ENCODE results near the gene DCLK3.

The DCLK3 gene

GRCh38 chr3:36784138-36784635, 19.8 kb upstream of the DCLK3 start:
- no peaks in the 10 kb centered on the region for H3K4me1 Mint-ChIP-seq
- H3K9me3 Mint-ChIP-seq = no peaks in the 10 kb centered on the region
- no peak overlapping the region for H3K27ac Mint-ChIP-seq
- CTCF ChIA-PET = no interaction called here
- H3K27me3 Mint-ChIP-seq = peaks cover 15% of the 10 kb centered on the region
- H3K36me3 Mint-ChIP-seq = no peaks in the 10 kb centered on the region
- no peak overlapping the region for H3K4me3 Mint-ChIP-seq
- no peak for DNase-seq

DNA sequence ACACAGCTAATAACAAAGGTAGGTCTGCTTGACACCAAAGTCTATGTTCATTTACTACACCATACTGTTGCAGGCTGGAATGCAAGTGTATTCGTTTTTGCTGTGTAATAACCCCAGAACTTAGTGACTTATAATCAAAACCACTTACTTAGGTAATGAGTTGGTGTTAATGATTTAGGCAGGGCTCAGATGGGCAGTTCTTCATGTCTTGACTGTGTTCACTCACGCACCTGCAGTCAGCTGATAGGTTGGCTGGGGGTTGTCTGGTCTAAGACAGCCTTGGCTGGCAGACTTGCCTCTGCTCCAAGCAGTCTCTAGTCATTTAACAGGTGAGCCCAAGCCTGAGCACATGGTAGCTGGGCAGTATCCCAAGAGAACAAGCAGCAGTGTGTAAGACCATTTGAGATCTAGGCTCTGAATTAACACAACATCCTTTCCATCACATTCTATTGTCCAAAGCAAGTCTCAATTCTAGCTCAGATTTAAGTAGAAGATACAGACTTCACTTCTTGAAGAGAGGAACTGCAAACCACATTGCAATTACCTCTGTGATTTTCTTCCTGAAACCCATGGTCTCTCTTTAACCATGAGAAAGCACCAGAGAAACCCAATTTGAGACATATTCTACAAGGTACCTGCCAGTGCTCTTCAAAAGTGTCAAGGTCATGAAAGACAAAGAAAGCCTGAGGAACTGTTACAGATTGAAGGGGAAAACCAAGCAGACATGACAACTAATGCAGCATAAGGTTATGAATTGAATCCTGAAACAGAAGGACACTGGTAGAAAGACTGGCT, 13.3 kb upstream of the DCLK3 start:
- Mint-ChIP-seq H3K36me3 (no peaks in the 10 kb centered on the region), H3K4me3 (no peak overlapping the region), H3K27me3 (peaks cover 6% of the 10 kb centered on the region), H3K4me1 (no peaks in the 10 kb centered on the region), H3K27ac (no peak overlapping the region), H3K9me3 (no peaks in the 10 kb centered on the region)
- no peak for DNase-seq
- CTCF ChIA-PET = no interaction called here

DNA sequence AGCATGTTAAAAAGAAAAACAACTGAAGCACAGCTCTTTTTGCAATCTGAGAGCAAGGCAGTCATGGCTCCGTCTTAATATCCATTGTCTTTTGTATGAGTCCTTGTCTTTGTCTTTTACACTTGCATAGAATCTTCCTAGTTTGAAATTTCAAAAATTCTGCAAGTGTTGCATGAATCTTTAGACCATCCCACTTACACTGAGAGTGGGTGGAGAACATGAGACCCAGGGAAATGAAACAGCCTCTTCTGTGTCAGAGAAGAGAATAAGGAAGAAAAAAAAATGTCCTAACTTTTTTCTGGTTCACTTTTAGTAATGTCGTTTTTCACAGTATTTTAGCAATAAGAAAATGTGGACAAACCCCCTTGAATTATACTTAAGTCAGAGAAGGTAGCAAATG, 12.1 kb upstream of the DCLK3 start:
- no peak overlapping the region for H3K27ac Mint-ChIP-seq
- no peaks in the 10 kb centered on the region for H3K4me1 Mint-ChIP-seq
- H3K9me3 Mint-ChIP-seq = no peaks in the 10 kb centered on the region
- H3K36me3 Mint-ChIP-seq = no peaks in the 10 kb centered on the region
- no peak overlapping the region for H3K4me3 Mint-ChIP-seq
- no peak for DNase-seq
- CTCF ChIA-PET = no interaction called here
- peaks cover 10% of the 10 kb centered on the region for H3K27me3 Mint-ChIP-seq

DNA sequence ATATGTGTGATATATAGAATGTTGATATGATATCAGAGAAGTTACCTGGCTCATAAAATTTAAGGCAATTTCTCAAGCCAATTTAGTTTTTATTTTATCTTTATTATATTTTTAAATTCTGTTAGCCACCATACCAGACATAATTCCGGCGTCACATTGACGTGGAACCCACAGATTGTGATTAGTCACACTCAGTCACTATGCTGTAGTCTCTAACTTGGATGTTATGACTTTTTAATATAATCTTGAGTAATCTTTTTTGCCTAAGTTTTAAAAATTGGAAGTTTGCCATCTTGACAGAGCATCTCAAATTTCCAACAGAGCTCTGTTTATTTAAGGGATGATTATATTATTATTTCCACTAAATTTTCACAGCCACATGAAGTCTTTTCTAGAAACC, 9.7 kb upstream of the DCLK3 start:
- H3K36me3 Mint-ChIP-seq = no peaks in the 10 kb centered on the region
- CTCF ChIA-PET = interaction anchor here (1.0 kb wide), 1 partner anchor 185 kb away, joined by 3 read pairs; no protein-coding TSS in a partner anchor
- H3K27ac Mint-ChIP-seq = no peak overlapping the region
- H3K4me3 Mint-ChIP-seq = no peak overlapping the region
- DNase-seq = no peak
- H3K4me1 Mint-ChIP-seq = no peaks in the 10 kb centered on the region
- no peaks in the 10 kb centered on the region for H3K9me3 Mint-ChIP-seq
- peaks cover 25% of the 10 kb centered on the region for H3K27me3 Mint-ChIP-seq

GRCh38 chr3:36771931-36772330, 7.6 kb upstream of the DCLK3 start:
- CTCF ChIA-PET = no interaction called here
- Mint-ChIP-seq H3K9me3 (no peaks in the 10 kb centered on the region), H3K36me3 (no peaks in the 10 kb centered on the region), H3K4me1 (no peaks in the 10 kb centered on the region), H3K27me3 (peaks cover 39% of the 10 kb centered on the region), H3K4me3 (no peak overlapping the region), H3K27ac (no peak overlapping the region)
- DNase-seq = no peak

GRCh38 chr3:36769926-36770325, 5.6 kb upstream of the DCLK3 start:
- CTCF ChIA-PET = interaction anchor here (0.6 kb wide), 1 partner anchor 138 kb away, joined by 4 read pairs; no protein-coding TSS in a partner anchor
- Mint-ChIP-seq H3K4me3 (no peak overlapping the region), H3K9me3 (no peaks in the 10 kb centered on the region), H3K27me3 (peaks cover 52% of the 10 kb centered on the region), H3K36me3 (no peaks in the 10 kb centered on the region), H3K4me1 (no peaks in the 10 kb centered on the region), H3K27ac (no peak overlapping the region)
- DNase-seq = no peak

DNA sequence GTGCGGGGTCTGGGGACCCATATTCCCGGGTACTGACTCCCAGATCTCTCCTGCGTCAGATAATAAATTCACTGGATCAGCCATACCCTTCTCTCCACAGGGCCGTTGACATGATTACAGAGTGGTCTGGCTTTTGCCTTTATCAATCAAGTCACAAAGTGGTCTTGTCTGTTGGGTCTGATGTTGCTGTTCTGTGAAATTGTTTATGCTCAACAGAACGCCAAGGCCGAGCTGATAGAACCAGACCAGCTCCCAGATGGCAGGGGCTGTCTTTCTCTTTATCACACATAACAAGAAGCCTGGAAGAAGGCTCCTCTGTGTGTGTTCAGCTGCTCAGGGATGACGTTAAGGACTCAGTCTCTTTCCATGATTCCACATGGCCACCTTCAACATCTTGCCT, 751 bp upstream of the DCLK3 start:
- DNase-seq = no peak
- CTCF ChIA-PET = no interaction called here
- no peak overlapping the region for H3K27ac Mint-ChIP-seq
- peaks cover 78% of the 10 kb centered on the region for H3K27me3 Mint-ChIP-seq
- H3K4me3 Mint-ChIP-seq = no peak overlapping the region
- H3K36me3 Mint-ChIP-seq = peaks cover 2% of the 10 kb centered on the region
- no peaks in the 10 kb centered on the region for H3K9me3 Mint-ChIP-seq
- peaks cover 4% of the 10 kb centered on the region for H3K4me1 Mint-ChIP-seq

DNA sequence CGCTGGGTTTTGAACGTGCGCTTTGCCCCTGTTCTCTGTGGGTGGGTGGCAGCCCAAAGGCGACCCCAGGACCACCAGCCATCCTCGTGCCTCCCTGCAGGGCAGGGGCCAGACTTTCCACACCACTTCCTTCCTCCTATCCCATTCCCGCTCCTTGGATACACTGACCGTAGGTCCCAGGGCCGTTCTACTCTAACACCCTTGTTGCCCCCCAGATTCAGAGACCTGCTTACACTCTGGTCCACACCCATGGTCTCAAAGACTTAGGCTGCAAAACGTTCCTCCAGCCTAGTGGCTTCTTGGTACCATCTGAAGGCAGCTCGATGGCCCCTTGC, 318 bp upstream of the DCLK3 start:
- H3K4me1 Mint-ChIP-seq = peaks cover 4% of the 10 kb centered on the region
- no peak overlapping the region for H3K27ac Mint-ChIP-seq
- H3K9me3 Mint-ChIP-seq = no peaks in the 10 kb centered on the region
- H3K27me3 Mint-ChIP-seq = peaks cover 80% of the 10 kb centered on the region
- H3K36me3 Mint-ChIP-seq = peaks cover 2% of the 10 kb centered on the region
- CTCF ChIA-PET = no interaction called here
- H3K4me3 Mint-ChIP-seq = peak overlapping the region; percentile 62
- no peak for DNase-seq

GRCh38 chr3:36762918-36763849, 1.2 kb downstream of the DCLK3 start:
- peaks cover 2% of the 10 kb centered on the region for H3K36me3 Mint-ChIP-seq

GRCh38 chr3:36761779-36762178, 2.6 kb downstream of the DCLK3 start:
- H3K4me1 Mint-ChIP-seq = peaks cover 4% of the 10 kb centered on the region
- H3K27me3 Mint-ChIP-seq = peaks cover 72% of the 10 kb centered on the region
- no peak overlapping the region for H3K27ac Mint-ChIP-seq

More at GRCh38 chr3:36762918-36763849, 1.2 kb downstream of the DCLK3 start:
- Mint-ChIP-seq H3K9me3 (no peaks in the 10 kb centered on the region), H3K27me3 (peaks cover 80% of the 10 kb centered on the region), H3K4me3 (peak overlapping the region; percentile 22), H3K4me1 (peaks cover 4% of the 10 kb centered on the region), H3K27ac (no peak overlapping the region)
- CTCF ChIA-PET = interaction anchor here (0.5 to 1.5 kb wide), 3 partner anchors 9 to 841 kb away, joined by 3 to 4 read pairs (median 3); no protein-coding TSS in a partner anchor
- DNase-seq = no peak

GRCh38 chr3:36756269-36756668, 8.1 kb downstream of the DCLK3 start:
- CTCF ChIA-PET = no interaction called here
- Mint-ChIP-seq H3K4me3 (no peak overlapping the region), H3K4me1 (no peaks in the 10 kb centered on the region), H3K9me3 (no peaks in the 10 kb centered on the region), H3K36me3 (no peaks in the 10 kb centered on the region), H3K27ac (no peak overlapping the region), H3K27me3 (peaks cover 47% of the 10 kb centered on the region)
- no peak for DNase-seq

More at GRCh38 chr3:36761779-36762178, 2.6 kb downstream of the DCLK3 start:
- DNase-seq = no peak
- H3K9me3 Mint-ChIP-seq = no peaks in the 10 kb centered on the region
- H3K36me3 Mint-ChIP-seq = peaks cover 2% of the 10 kb centered on the region
- CTCF ChIA-PET = no interaction called here
- H3K4me3 Mint-ChIP-seq = no peak overlapping the region

DNA sequence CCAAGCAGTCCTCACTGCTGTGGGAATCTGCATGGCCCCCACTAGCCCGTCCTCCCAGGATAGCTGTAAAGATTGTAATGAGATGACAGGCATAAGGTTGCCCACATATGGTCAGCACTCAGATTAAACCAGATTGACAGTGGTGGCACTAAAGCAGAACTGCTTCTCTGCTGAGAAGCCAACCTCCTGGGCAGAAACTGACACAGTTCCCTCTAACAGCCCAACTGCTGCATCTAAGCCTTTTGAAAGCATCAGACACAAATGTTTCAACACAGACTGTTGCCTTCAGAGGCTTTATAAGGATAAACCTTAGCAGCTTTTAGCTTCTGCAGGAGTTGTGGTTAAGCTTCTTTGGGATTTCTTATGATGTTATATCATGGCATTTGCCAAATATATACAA, 13.0 kb downstream of the DCLK3 start:
- H3K4me1 Mint-ChIP-seq = no peaks in the 10 kb centered on the region

DNA sequence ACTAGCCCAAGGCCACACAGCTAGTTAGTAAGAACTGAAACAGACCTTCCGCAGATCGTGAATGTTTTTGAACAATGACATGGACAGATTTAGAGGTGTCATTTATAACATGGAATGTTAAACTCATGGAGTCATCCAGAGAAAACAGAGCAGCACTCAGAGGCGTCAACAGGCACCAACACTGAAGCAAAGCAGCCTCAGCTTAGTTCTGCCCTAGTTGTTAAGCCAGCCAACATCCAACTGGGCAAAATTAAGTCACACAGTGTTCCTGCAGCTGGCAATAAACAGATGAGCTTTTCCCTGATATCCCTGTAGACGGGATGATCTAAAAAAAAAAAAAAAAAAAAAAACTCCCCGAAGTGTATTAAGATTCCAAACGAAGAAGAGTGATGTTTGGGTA, 13.6 kb downstream of the DCLK3 start:
- H3K4me1 Mint-ChIP-seq = no peaks in the 10 kb centered on the region
- CTCF ChIA-PET = no interaction called here
- no peak overlapping the region for H3K4me3 Mint-ChIP-seq
- no peak overlapping the region for H3K27ac Mint-ChIP-seq
- DNase-seq = no peak
- no peaks in the 10 kb centered on the region for H3K36me3 Mint-ChIP-seq
- H3K9me3 Mint-ChIP-seq = no peaks in the 10 kb centered on the region
- H3K27me3 Mint-ChIP-seq = peaks cover 23% of the 10 kb centered on the region

More for the DNA sequence above, 13.0 kb downstream of the DCLK3 start:
- H3K4me3 Mint-ChIP-seq = no peak overlapping the region
- H3K9me3 Mint-ChIP-seq = no peaks in the 10 kb centered on the region
- CTCF ChIA-PET = no interaction called here
- no peak for DNase-seq
- H3K36me3 Mint-ChIP-seq = no peaks in the 10 kb centered on the region
- peaks cover 29% of the 10 kb centered on the region for H3K27me3 Mint-ChIP-seq
- no peak overlapping the region for H3K27ac Mint-ChIP-seq

DNA sequence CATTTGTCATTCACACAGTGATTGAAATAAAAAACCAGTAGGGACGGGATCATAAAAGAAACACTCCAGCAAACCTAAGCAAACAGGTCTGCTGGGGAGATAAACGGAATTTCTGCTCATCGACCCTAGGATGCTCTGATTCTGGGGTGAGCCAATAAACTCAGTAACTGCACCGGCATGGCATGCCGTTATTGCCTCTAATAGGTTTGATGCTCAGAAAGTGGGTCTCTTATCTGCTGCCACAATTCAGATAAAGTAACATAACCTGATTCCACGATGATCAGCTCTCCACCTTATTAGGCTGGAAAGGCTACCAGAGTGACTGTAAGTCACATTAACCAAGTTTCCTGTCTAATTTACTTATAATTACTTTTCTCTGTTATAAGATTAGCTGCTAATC, 19.6 kb downstream of the DCLK3 start:
- CTCF ChIA-PET = no interaction called here
- H3K36me3 Mint-ChIP-seq = no peaks in the 10 kb centered on the region
- no peak overlapping the region for H3K4me3 Mint-ChIP-seq
- no peak overlapping the region for H3K27ac Mint-ChIP-seq
- no peak for DNase-seq
- H3K9me3 Mint-ChIP-seq = no peaks in the 10 kb centered on the region
- no peaks in the 10 kb centered on the region for H3K4me1 Mint-ChIP-seq
- H3K27me3 Mint-ChIP-seq = peaks cover 19% of the 10 kb centered on the region

Measured in activated naive CD4-positive, alpha-beta T cell treated with anti-CD3 and anti-CD28 coated beads, Interleukin-2, amount 10 ng/mL, durations not matched to agents 7 days and 5 days (primary cell).